GM06990 (cell line): Measurements from ENCODE around the gene SASH1.

Experiments used
- DNase-seq: peaks from one replicate; pipeline ENCODE4 v3.0.0-alpha.2; 2011; ENCODE audit not compliant: insufficient read length; ENCODE audit errors: extremely low read depth
- H3K27me3 ChIP-seq: replicated peaks from 2 replicates; pipeline ENCODE4 v1.6.0; 2011; ENCODE audit warnings: low read length; ENCODE audit not compliant: control insufficient read depth, insufficient read depth
- H3K36me3 ChIP-seq: 2 replicates; pipeline ENCODE4 v1.5.1; 2011; ENCODE audit warnings: low read length; ENCODE audit not compliant: control insufficient read depth, insufficient read depth
- H3K4me3 ChIP-seq: replicated peaks from 2 replicates; pipeline ENCODE4 v1.5.1; 2011; ENCODE audit warnings: low read depth, mild to moderate bottlenecking, control low read depth, low read length
- CTCF ChIP-seq: IDR thresholded peaks from 2 replicates; pipeline ENCODE4 v1.5.1; 2011; ENCODE audit warnings: low read length, control low read depth, mild to moderate bottlenecking, inconsistent platforms; ENCODE audit not compliant: insufficient read depth, poor library complexity, severe bottlenecking

Gene SASH1

GRCh38 chr6:148440016-148440415 lies 97.4 kb downstream of the SASH1 start:
- no peak for DNase-seq
- no peaks in the 10 kb centered on the region for H3K36me3 ChIP-seq
- H3K27me3 ChIP-seq, result no peaks in the 10 kb centered on the region
- TF ChIP-seq CTCF, result no peak
- no peak overlapping the region for H3K4me3 ChIP-seq

GRCh38 chr6:148440877-148441453 lies 98.3 kb downstream of the SASH1 start:
- DNase-seq, result no peak
- Histone ChIP-seq H3K4me3 (no peak overlapping the region), H3K36me3 (no peaks in the 10 kb centered on the region), H3K27me3 (no peaks in the 10 kb centered on the region)
- TF ChIP-seq CTCF, result no peak

- no peaks in the 10 kb centered on the region for H3K36me3 ChIP-seq
- no peak for TF ChIP-seq CTCF
- no peaks in the 10 kb centered on the region for H3K27me3 ChIP-seq
- no peak for DNase-seq
- no peak overlapping the region for H3K4me3 ChIP-seq
Observed at GRCh38 chr6:148441454-148441911, 98.8 kb downstream of the SASH1 start.

GRCh38 chr6:148443798-148444560 lies 101.3 kb downstream of the SASH1 start:
- H3K27me3 ChIP-seq, result no peaks in the 10 kb centered on the region
- no peaks in the 10 kb centered on the region for H3K36me3 ChIP-seq
- H3K4me3 ChIP-seq, result no peak overlapping the region
- DNase-seq, result no peak
- no peak for TF ChIP-seq CTCF

- Histone ChIP-seq H3K27me3 (no peaks in the 10 kb centered on the region), H3K36me3 (no peaks in the 10 kb centered on the region), H3K4me3 (no peak overlapping the region)
- no peak for TF ChIP-seq CTCF
- no peak for DNase-seq
Observed at GRCh38 chr6:148445116-148445515, 102.5 kb downstream of the SASH1 start.
